ENCODE measurements around the gene FAR1. TPM values are rescaled to one million over a fixed set of nuclear protein-coding genes. Genes with fewer than 3 reads are reported as not detected.
"Not testable (repeated sequence)": the region's sequence is repeated elsewhere in the genome, so short reads cannot be mapped to it uniquely, and the experiment has no call there.

FAR1 gene
- total RNA-seq, 4 donors from 2014 or later, result 51.3 to 142 (median 89.5) TPM

DNA sequence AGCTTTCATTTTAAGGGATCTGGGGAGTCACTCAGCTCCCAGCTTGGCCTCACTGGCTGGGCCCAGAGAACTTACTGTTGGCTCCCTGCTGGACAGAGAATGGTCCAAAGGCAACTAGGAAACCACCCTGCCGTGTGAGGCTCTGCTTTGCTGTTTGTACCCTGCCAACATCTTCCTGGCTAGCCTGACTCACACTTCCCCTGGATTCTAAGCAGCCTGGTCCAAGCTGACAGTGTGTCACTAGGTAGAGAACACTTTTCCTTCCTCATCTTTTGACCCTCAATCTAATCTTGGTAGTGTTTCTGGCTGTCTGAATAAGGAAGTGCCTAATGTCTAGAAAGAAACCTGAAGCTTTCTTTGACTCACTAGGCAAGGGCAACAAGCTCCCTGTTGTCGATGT is 76.7 kb downstream of the FAR1 start:
- Histone ChIP-seq H3K9me3 (no peaks in the 10 kb centered on the region), H3K27ac (no peak overlapping the region), H3K4me3 (no peak overlapping the region), H3K4me1 (no peaks in the 10 kb centered on the region), H3K27me3 (no peaks in the 10 kb centered on the region), H3K36me3 (no peaks in the 10 kb centered on the region)
- in situ Hi-C loops (cut with MboI; ENCODE audit: low pct_ligation_motif_present in 1 of 4, low pct_unique_long_range_greater_than_20kb in 1 of 4, low sequenced_read_pairs in 3 of 4), result no loop called here
- no peak for DNase-seq
- intact Hi-C loops (cut with DNase I; ENCODE audit: low total_unique reads), result no loop called here
- TF ChIP-seq, protein P1, sequence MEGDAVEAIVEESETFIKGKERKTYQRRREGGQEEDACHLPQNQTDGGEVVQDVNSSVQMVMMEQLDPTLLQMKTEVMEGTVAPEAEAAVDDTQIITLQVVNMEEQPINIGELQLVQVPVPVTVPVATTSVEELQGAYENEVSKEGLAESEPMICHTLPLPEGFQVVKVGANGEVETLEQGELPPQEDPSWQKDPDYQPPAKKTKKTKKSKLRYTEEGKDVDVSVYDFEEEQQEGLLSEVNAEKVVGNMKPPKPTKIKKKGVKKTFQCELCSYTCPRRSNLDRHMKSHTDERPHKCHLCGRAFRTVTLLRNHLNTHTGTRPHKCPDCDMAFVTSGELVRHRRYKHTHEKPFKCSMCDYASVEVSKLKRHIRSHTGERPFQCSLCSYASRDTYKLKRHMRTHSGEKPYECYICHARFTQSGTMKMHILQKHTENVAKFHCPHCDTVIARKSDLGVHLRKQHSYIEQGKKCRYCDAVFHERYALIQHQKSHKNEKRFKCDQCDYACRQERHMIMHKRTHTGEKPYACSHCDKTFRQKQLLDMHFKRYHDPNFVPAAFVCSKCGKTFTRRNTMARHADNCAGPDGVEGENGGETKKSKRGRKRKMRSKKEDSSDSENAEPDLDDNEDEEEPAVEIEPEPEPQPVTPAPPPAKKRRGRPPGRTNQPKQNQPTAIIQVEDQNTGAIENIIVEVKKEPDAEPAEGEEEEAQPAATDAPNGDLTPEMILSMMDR (IDR thresholded peaks at IDR 0.05), result no peak
- TF ChIP-seq EP300 (IDR thresholded peaks at IDR 0.05; ENCODE audit: low read depth) (no peak), POLR2AphosphoS5 (IDR thresholded peaks at IDR 0.05) (no peak), POLR2A (IDR thresholded peaks at IDR 0.05) (no peak)
- 87 to 92% methylated on average over 2 of the region's 2 CpGs for WGBS, 2 donors (ENCODE audit: low coverage in 1 of 2)

DNA sequence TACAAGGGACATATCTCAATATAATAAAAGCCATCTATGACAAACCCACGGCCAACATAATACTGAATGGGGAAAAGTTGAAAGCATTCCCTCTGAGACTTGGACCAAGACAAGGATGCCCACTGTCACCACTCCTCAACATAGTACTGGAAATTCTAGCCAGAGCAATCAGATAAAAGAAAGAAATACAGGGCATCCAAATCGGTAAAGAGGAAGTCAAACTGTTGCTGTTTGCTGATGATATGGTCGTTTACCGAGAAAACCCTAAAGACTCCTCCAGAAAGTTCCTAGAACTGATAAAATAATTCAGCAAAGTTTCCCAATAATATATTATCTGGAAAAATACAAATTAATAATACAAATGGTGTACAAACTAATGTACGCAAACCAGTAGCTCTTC is 84.8 kb downstream of the FAR1 start:
- 85 to 89% methylated on average over 5 of the region's 5 CpGs for WGBS, 2 donors (ENCODE audit: low coverage in 1 of 2)

DNA sequence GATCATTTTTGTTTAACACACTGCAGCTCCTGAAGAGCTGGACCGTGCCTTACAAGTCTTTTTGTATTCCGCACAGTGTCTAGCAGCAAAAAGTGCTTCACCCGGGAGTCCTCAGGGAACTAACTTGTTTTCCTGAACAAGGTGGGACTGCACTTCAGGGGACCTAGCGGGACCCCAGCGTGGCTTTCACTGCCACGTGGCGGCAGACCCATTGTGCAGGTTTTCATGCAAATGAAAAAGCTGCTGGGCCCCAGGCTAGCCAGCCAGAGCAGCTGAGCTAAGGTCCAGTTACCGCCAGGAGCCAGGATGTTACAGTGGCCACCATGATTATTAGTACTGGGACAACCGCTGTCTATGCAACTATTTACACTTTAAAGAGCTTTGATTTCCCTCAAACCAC is 90.6 kb downstream of the FAR1 start:
- DNase-seq, result no peak
- TF ChIP-seq POLR2AphosphoS5 (IDR thresholded peaks at IDR 0.05) (no peak), POLR2A (IDR thresholded peaks at IDR 0.05) (no peak), EP300 (IDR thresholded peaks at IDR 0.05; ENCODE audit: low read depth) (no peak)
- TF ChIP-seq, protein P1 (IDR thresholded peaks at IDR 0.05), result no peak

More for the DNA sequence above, 84.8 kb downstream of the FAR1 start:
- H3K9me3 ChIP-seq; H3K27me3 ChIP-seq; H3K4me3 ChIP-seq; intact Hi-C loops (cut with DNase I; ENCODE audit: low total_unique reads); H3K4me1 ChIP-seq; DNase-seq; H3K36me3 ChIP-seq; H3K27ac ChIP-seq: not testable (repeated sequence)
- in situ Hi-C loops (cut with MboI; ENCODE audit: low pct_ligation_motif_present in 1 of 4, low pct_unique_long_range_greater_than_20kb in 1 of 4, low sequenced_read_pairs in 3 of 4), result loop anchor here in 2 of 4 donors (25.0 kb wide), 2 partner anchors 484 to 509 kb away; no protein-coding TSS in a partner anchor

DNA sequence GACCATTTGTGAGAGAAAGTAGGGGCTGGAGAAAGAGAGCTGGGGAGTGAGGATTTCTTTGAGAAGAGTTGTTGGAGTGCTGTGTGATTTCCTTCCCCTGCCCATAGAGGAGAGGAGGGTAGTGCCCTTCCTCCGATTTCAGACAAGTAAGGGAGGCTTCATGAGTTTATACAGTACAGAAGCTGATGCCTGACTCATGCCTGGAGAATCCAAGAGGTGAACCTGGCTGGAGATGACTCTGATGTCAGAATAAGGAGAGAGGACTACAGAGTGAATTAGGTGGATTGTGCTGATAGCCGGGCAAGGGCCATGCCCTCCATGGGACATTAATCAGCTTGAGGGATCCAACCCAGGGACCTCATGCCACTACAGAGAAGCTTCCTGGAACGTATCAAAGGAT is 91.6 kb downstream of the FAR1 start:
- intact Hi-C loops (cut with DNase I; ENCODE audit: low total_unique reads) (no loop called here), in situ Hi-C loops (cut with MboI; ENCODE audit: low pct_ligation_motif_present in 1 of 4, low pct_unique_long_range_greater_than_20kb in 1 of 4, low sequenced_read_pairs in 3 of 4) (loop anchor here in 2 of 4 donors (25.0 kb wide), 2 partner anchors 477 to 502 kb away; no protein-coding TSS in a partner anchor)
- no peak for DNase-seq
- TF ChIP-seq, protein P1 (IDR thresholded peaks at IDR 0.05), result no peak
- TF ChIP-seq EP300 (IDR thresholded peaks at IDR 0.05; ENCODE audit: low read depth) (no peak), POLR2AphosphoS5 (IDR thresholded peaks at IDR 0.05) (no peak), POLR2A (IDR thresholded peaks at IDR 0.05) (no peak)
- no peak overlapping the region for H3K27ac ChIP-seq
- H3K4me1 ChIP-seq, result no peaks in the 10 kb centered on the region
- 64 to 86% methylated on average over 3 of the region's 3 CpGs for WGBS, 2 donors (ENCODE audit: low coverage in 1 of 2)
- H3K36me3 ChIP-seq, result no peaks in the 10 kb centered on the region
- no peaks in the 10 kb centered on the region for H3K27me3 ChIP-seq
- H3K4me3 ChIP-seq, result no peak overlapping the region
- no peaks in the 10 kb centered on the region for H3K9me3 ChIP-seq

More for the DNA sequence above, 90.6 kb downstream of the FAR1 start:
- Histone ChIP-seq H3K4me3 (no peak overlapping the region), H3K27me3 (no peaks in the 10 kb centered on the region), H3K9me3 (no peaks in the 10 kb centered on the region), H3K27ac (no peak overlapping the region), H3K36me3 (no peaks in the 10 kb centered on the region), H3K4me1 (no peaks in the 10 kb centered on the region)
- in situ Hi-C loops (cut with MboI; ENCODE audit: low pct_ligation_motif_present in 1 of 4, low pct_unique_long_range_greater_than_20kb in 1 of 4, low sequenced_read_pairs in 3 of 4) (loop anchor here in 2 of 4 donors (25.0 kb wide), 2 partner anchors 478 to 503 kb away; no protein-coding TSS in a partner anchor), intact Hi-C loops (cut with DNase I; ENCODE audit: low total_unique reads) (no loop called here)
- whole genome bisulfite sequencing, 2 donors (ENCODE audit: low coverage in 1 of 2), result 84 to 100% methylated on average over 1 to 9 of the region's 9 CpGs

DNA sequence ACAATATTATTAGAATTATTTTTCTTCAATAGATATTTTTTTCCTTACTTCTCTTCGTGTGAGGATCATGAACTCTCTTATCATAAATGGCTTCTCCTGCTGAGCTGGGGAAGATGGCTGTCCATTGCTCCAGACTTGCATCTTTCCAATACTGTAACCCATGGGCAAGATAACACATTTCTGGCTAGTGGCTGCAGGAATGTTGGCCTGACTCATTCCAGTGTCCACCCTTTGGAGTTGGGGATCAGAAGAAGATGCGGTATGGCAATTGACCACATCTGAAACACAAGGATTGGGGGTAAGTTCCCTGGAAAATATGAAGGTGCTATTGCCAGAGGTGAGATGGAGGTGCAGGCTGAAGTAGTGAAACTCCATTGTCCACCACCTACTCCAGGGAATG is 92.8 kb downstream of the FAR1 start:
- H3K36me3 ChIP-seq, result no peaks in the 10 kb centered on the region
- TF ChIP-seq, protein P1 (IDR thresholded peaks at IDR 0.05), result no peak
- no peak for TF ChIP-seq EP300 (IDR thresholded peaks at IDR 0.05; ENCODE audit: low read depth)
- TF ChIP-seq POLR2AphosphoS5 (IDR thresholded peaks at IDR 0.05), result no peak
- no peak for TF ChIP-seq POLR2A (IDR thresholded peaks at IDR 0.05)
- in situ Hi-C loops (cut with MboI; ENCODE audit: low pct_ligation_motif_present in 1 of 4, low pct_unique_long_range_greater_than_20kb in 1 of 4, low sequenced_read_pairs in 3 of 4) (loop anchor here in 2 of 4 donors (25.0 kb wide), 2 partner anchors 476 to 501 kb away; no protein-coding TSS in a partner anchor), intact Hi-C loops (cut with DNase I; ENCODE audit: low total_unique reads) (no loop called here)
- H3K4me3 ChIP-seq, result no peak overlapping the region
- WGBS, 2 donors (ENCODE audit: low coverage in 1 of 2), result 73 to 82% methylated on average over 1 to 2 of the region's 2 CpGs
- H3K27ac ChIP-seq, result no peak overlapping the region
- DNase-seq, result no peak
- H3K27me3 ChIP-seq, result no peaks in the 10 kb centered on the region
- no peaks in the 10 kb centered on the region for H3K4me1 ChIP-seq
- no peaks in the 10 kb centered on the region for H3K9me3 ChIP-seq

Data from transverse colon (tissue), 4 donors.